Thyroid gland (tissue), 4 donors: ENCODE results near the gene AMN. TPM values are rescaled to one million over a fixed set of nuclear protein-coding genes. Genes with fewer than 3 reads are reported as not detected.
A peak's percentile ranks its signal among the peaks of the same experiment; 100 is the strongest.

Experiments
- DNase-seq, 2 donors: peaks; one replicate each; pipeline ENCODE4 v3.0.0-alpha.2; 2019
- H3K27ac ChIP-seq, 3 donors: fragments of 200-600 bp; sonication (generic); 1 replicate in 2 of 3; 2 replicates in 1 of 3; pipeline ENCODE4 v1.5.1; 2016 to 2019; ENCODE audit warnings: mild to moderate bottlenecking in 1 of 3, moderate library complexity in 1 of 3
- H3K27me3 ChIP-seq: fragments of 200-600 bp; sonication (generic); one replicate; pipeline ENCODE4 v1.5.1; 2019
- H3K36me3 ChIP-seq, 2 donors: fragments of 200-600 bp; sonication (generic); one replicate each; pipeline ENCODE4 v1.5.1; 2016 to 2019
- H3K4me1 ChIP-seq, 2 donors: fragments of 200-600 bp; sonication (generic); one replicate each; pipeline ENCODE4 v1.5.1; 2017 to 2019
- H3K4me3 ChIP-seq, 3 donors: fragments of 200-600 bp; sonication (generic); replicated peaks in 1 of 3; 1 replicate in 2 of 3; 2 replicates in 1 of 3; pipeline ENCODE4 v1.5.1; 2016; ENCODE audit warnings: mild to moderate bottlenecking in 1 of 3
- H3K9me3 ChIP-seq: fragments of 200-600 bp; sonication (generic); one replicate; pipeline ENCODE4 v1.5.1; 2017
- POLR2A ChIP-seq, 2 donors: fragments of 450-650 bp; IDR thresholded peaks; one replicate each; pipeline ENCODE4 v1.6.1; 2017; ENCODE audit warnings: antibody characterized with exemption in 2 of 2, mild to moderate bottlenecking in 2 of 2, moderate library complexity in 1 of 2
- WGBS, 2 donors: methylation state at CpG; one replicate each; pipeline ENCODE4 v1.1.5; 2017; 5-methylcytosine and 5-hydroxymethylcytosine counted together
- intact Hi-C: fragments of 100-400 bp; cut with DNase I; formaldehyde crosslinking; loops from one replicate; pipeline ENCODE4 v1.15.1; 2023
- total RNA-seq, 4 donors: library from RNA; depleted of rRNA; stranded (reverse); fragments of >200 nt; gene quantifications; one replicate each; pipeline ENCODE4 v1.2.3, GENCODE V29; 2016
- TF ChIP-seq, protein P1 (sequence below), 6 experiments: fragments of 200-600 bp in 3 of 6; fragments of 450-650 bp in 3 of 6; sonication (generic) in 3 of 6; IDR thresholded peaks; one replicate each; pipeline ENCODE4 v1.5.1; 2016 to 2019; ENCODE audit warnings: antibody characterized with exemption in 6 of 6, mild to moderate bottlenecking in 2 of 6, inconsistent platforms in 1 of 6, moderate library complexity in 1 of 6

AMN gene
- total RNA-seq, 4 donors from 2014 or later = 1.3 to 18.8 (median 3.3) TPM

DNA sequence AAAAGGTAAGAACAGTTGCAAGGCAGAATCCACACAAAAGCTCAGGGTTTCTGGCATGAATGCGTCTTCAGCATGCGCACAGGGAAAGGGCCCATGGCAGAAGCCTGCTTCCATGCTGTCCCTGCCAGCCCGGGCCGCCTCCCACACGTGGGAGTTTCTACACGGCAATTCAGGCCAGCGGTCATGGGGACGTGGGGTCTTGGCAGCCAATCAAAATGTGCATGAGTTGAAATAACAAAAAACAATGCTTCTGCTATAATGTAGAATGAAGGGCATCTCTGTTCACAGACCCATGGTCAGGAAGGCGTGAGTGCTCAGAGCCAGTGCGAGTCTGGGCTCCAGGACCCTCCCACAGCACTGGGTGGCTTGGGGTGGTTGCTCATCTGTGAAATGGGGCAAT lies 28.6 kb downstream of the AMN start:
- no peaks in the 10 kb centered on the region for H3K9me3 ChIP-seq
- TF ChIP-seq, protein P1, sequence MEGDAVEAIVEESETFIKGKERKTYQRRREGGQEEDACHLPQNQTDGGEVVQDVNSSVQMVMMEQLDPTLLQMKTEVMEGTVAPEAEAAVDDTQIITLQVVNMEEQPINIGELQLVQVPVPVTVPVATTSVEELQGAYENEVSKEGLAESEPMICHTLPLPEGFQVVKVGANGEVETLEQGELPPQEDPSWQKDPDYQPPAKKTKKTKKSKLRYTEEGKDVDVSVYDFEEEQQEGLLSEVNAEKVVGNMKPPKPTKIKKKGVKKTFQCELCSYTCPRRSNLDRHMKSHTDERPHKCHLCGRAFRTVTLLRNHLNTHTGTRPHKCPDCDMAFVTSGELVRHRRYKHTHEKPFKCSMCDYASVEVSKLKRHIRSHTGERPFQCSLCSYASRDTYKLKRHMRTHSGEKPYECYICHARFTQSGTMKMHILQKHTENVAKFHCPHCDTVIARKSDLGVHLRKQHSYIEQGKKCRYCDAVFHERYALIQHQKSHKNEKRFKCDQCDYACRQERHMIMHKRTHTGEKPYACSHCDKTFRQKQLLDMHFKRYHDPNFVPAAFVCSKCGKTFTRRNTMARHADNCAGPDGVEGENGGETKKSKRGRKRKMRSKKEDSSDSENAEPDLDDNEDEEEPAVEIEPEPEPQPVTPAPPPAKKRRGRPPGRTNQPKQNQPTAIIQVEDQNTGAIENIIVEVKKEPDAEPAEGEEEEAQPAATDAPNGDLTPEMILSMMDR (IDR thresholded peaks at IDR 0.05) = no peak
- TF ChIP-seq POLR2A (IDR thresholded peaks at IDR 0.05) = no peak
- intact Hi-C loops = no loop called here
- no peak overlapping the region for H3K4me3 ChIP-seq
- H3K36me3 ChIP-seq = peaks cover 37 to 48% of the 10 kb centered on the region in 2 donors
- H3K27ac ChIP-seq = peak overlapping the region in 1 of 3 donors; percentile 4
- no peaks in the 10 kb centered on the region for H3K27me3 ChIP-seq
- WGBS, 2 donors = 85% methylated on average over 10 of the region's 10 CpGs
- DNase-seq = no peak
- peaks cover 35 to 37% of the 10 kb centered on the region in 2 donors for H3K4me1 ChIP-seq

DNA sequence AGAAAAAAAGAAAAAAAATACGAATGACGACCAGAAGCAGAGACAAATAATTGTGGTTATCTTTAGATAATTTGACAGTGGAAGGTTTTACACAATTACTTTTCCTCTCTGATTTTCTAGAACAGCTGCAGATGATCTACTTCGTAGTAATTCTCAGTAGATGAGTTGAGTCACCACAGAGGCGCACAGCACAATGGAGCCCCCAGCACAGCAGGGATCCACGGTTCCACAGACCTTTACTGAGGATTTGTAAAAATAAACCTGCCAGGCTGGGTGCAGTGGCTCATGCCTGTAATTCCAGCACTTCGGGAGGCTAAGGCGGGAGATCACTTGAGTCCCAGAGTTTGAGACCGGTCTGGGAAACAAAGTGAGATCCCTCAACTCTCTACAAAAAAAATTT lies 29.3 kb downstream of the AMN start:
- no peak for TF ChIP-seq POLR2A (IDR thresholded peaks at IDR 0.05)
- TF ChIP-seq, protein P1 (IDR thresholded peaks at IDR 0.05) = no peak
- WGBS, 2 donors = 79 to 84% methylated on average over 8 of the region's 8 CpGs

DNA sequence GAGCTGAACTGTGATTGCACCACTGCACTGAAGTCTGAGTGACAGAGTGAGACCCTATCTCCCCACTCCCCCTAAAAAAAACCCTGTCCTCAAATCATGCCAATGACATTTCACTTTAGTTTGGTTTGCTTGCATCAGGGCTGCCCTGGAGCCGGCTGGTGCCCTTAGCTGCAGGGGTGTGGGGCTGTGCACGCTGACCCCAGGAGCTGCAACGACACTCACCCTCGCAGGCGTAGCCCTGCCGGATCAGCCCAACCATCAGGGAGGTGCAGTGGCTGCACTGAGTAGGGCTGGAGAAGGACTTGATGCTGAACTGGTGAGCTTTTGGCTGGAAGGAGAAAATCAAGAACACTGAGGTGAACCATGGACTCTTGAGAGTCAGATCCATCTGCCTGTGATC lies 29.8 kb downstream of the AMN start:
- no peak for DNase-seq
- intact Hi-C loops = no loop called here
- H3K4me1 ChIP-seq = peaks cover 38 to 43% of the 10 kb centered on the region in 2 donors
- no peaks in the 10 kb centered on the region for H3K27me3 ChIP-seq
- H3K36me3 ChIP-seq = peaks cover 34 to 39% of the 10 kb centered on the region in 2 donors
- no peak for TF ChIP-seq POLR2A (IDR thresholded peaks at IDR 0.05)
- TF ChIP-seq, protein P1 (IDR thresholded peaks at IDR 0.05) = no peak
- H3K27ac ChIP-seq = no peak overlapping the region
- no peaks in the 10 kb centered on the region for H3K9me3 ChIP-seq
- H3K4me3 ChIP-seq = no peak overlapping the region
- WGBS, 2 donors = 96 to 98% methylated on average over 5 to 6 of the region's 6 CpGs

More for the DNA sequence above, 29.3 kb downstream of the AMN start:
- H3K36me3 ChIP-seq = peaks cover 33 to 41% of the 10 kb centered on the region in 2 donors
- no peak for DNase-seq
- no peaks in the 10 kb centered on the region for H3K9me3 ChIP-seq
- H3K4me3 ChIP-seq = no peak overlapping the region
- H3K27me3 ChIP-seq = no peaks in the 10 kb centered on the region
- peaks cover 38 to 40% of the 10 kb centered on the region in 2 donors for H3K4me1 ChIP-seq
- intact Hi-C loops = no loop called here
- H3K27ac ChIP-seq = no peak overlapping the region

DNA sequence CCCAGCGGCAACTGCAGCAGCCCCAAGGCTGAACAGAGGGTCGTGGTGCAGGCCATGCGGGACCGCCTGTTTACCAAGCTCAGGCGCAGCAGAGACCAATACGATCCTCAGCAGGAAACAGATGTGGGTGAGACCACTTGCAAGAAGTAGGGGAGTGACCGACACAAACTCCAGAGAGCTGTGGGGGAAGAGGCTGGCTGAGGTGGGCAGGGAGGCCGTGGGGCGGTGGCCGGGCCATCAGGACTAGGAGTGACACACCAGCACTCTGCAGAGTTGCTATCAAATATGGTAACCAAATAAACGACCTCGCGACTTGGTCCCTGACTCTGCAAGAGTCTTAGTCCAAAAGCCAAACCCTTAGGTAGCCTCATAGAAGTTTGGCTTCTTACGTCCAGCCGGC lies 30.6 kb downstream of the AMN start:
- intact Hi-C loops = no loop called here
- 92% methylated on average over 15 of the region's 15 CpGs for WGBS, 2 donors
- H3K4me3 ChIP-seq = no peak overlapping the region
- no peak overlapping the region for H3K27ac ChIP-seq
- H3K4me1 ChIP-seq = peaks cover 47 to 49% of the 10 kb centered on the region in 2 donors
- peaks cover 34 to 39% of the 10 kb centered on the region in 2 donors for H3K36me3 ChIP-seq
- no peaks in the 10 kb centered on the region for H3K9me3 ChIP-seq
- TF ChIP-seq, protein P1 (IDR thresholded peaks at IDR 0.05) = no peak
- no peak for TF ChIP-seq POLR2A (IDR thresholded peaks at IDR 0.05)
- no peaks in the 10 kb centered on the region for H3K27me3 ChIP-seq
- no peak for DNase-seq

DNA sequence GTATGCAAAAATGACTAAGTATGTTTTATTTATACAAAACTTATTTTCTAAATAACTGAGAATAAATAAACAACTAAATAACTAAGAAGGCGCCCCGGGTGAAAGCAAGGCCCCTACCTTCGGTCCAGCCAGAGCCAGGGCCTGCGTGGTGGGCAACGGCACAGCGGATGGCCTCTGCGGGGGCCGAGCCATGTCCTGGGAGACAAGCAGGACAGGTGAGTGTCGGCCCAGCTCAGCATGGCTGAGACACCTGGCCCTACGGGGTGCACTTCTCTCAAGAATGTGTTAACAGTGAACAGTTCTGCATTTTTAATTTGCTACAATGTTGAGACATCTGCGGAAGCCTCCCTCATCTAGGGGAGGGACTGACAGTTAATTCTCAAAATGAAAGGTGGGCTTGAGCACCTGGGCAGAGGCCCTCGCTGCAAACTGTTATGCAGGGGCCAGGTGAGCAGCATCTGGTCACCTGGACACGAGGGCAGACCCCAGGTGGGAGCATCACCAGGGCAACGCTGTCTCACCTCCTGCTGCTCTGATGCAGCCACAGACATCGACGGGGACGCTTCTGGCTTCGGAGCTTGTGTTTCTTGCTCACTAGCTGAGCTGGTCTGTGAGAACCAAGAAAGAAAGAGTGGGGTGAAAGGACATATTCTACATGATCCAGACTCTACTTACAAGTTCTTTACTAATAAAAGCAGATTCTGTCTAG lies 31.8 kb downstream of the AMN start:
- TF ChIP-seq, protein P1 (IDR thresholded peaks at IDR 0.05) = no peak
- no peak for TF ChIP-seq POLR2A (IDR thresholded peaks at IDR 0.05)
- DNase-seq = no peak
- no peaks in the 10 kb centered on the region for H3K27me3 ChIP-seq
- H3K4me1 ChIP-seq = peaks cover 41 to 42% of the 10 kb centered on the region in 2 donors
- WGBS, 2 donors = 89 to 96% methylated on average over 16 to 18 of the region's 18 CpGs
- H3K27ac ChIP-seq = no peak overlapping the region
- no peak overlapping the region for H3K4me3 ChIP-seq
- intact Hi-C loops = no loop called here
- peaks cover 39 to 46% of the 10 kb centered on the region in 2 donors for H3K36me3 ChIP-seq
- no peaks in the 10 kb centered on the region for H3K9me3 ChIP-seq
